ENCODE measurements around the gene CNTN4. TPM values are rescaled to one million over a fixed set of nuclear protein-coding genes. Genes with fewer than 3 reads are reported as not detected.
"Not testable (repeated sequence)": the region's sequence is repeated elsewhere in the genome, so short reads cannot be mapped to it uniquely, and the experiment has no call there.

The CNTN4 gene
- total and polyA plus RNA-seq, 9 donors = 0.35 to 16.7 (median 3.0) TPM

DNA sequence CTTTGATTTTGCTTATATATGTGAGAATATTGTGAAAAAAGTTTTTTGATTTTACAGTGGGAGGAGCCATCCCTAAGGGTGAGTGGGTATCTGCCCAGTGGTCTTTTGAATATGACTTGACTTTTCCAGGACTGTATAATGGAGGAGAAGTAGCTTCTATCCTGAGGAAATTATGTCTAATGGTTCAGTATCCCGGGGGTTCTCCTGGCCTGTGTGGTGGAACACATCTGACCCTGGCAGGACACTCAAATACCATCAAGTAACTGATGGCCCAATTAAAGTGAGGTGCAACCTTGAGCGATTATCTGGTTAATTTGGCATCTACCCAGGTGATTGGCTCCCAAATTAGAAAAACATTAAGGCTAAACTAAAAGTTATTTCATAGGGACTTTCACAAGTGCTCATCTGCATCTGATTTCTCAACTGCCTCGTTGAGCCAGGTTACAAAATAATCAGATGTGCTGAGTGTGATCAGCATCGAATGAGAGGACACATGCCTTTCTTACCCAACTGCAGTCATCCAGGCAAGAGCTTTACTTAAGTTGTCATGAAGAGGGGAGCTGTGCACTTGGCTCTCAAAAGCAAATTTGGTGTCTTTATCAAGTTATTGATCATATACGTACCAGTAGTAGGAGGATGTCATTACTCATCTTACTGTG is 810.2 kb downstream of the CNTN4 start:
- DNase-seq = no peak
- Histone ChIP-seq H3K36me3 (no peaks in the 10 kb centered on the region), H3K27ac (no peak overlapping the region), H3K4me1 (ENCODE audit: insufficient read depth) (no peaks in the 10 kb centered on the region), H3K9me3 (no peaks in the 10 kb centered on the region), H3K27me3 (no peaks in the 10 kb centered on the region), H3K4me3 (no peak overlapping the region)
- intact Hi-C loops (cut with DNase I) = no loop called here
- TF ChIP-seq POLR2A (IDR thresholded peaks at IDR 0.05) (no peak), EP300 (IDR thresholded peaks at IDR 0.05) (no peak)
- TF ChIP-seq, protein P1, sequence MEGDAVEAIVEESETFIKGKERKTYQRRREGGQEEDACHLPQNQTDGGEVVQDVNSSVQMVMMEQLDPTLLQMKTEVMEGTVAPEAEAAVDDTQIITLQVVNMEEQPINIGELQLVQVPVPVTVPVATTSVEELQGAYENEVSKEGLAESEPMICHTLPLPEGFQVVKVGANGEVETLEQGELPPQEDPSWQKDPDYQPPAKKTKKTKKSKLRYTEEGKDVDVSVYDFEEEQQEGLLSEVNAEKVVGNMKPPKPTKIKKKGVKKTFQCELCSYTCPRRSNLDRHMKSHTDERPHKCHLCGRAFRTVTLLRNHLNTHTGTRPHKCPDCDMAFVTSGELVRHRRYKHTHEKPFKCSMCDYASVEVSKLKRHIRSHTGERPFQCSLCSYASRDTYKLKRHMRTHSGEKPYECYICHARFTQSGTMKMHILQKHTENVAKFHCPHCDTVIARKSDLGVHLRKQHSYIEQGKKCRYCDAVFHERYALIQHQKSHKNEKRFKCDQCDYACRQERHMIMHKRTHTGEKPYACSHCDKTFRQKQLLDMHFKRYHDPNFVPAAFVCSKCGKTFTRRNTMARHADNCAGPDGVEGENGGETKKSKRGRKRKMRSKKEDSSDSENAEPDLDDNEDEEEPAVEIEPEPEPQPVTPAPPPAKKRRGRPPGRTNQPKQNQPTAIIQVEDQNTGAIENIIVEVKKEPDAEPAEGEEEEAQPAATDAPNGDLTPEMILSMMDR (IDR thresholded peaks at IDR 0.05) = no peak
- 80 to 88% (median 85%) methylated on average over 5 of the region's 5 CpGs for WGBS, 3 donors

DNA sequence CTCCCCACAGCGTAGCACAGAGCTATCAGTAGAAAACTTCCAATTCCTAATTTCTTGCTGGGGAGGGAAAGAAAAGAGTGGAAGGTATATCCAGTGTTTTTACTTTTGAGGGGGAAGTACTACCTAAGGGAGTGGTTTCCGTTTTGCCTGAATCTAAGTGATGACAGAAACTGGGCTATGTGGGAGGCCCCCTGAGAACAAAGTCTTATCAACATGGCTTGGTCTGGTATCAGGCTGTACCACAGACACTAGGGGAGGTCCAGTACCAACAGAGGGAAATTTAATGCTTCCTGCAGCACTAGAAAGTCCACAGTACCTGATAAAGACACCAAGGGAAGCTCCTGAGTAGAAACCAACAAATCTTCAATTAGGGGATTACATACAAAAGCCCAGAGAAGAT is 812.3 kb downstream of the CNTN4 start:
- no peak for TF ChIP-seq POLR2A (IDR thresholded peaks at IDR 0.05)
- TF ChIP-seq, protein P1 (IDR thresholded peaks at IDR 0.05) = no peak
- no peak for TF ChIP-seq EP300 (IDR thresholded peaks at IDR 0.05)
- intact Hi-C loops (cut with DNase I) = no loop called here
- Histone ChIP-seq H3K36me3 (no peaks in the 10 kb centered on the region), H3K4me3 (no peak overlapping the region), H3K9me3 (no peaks in the 10 kb centered on the region), H3K4me1 (ENCODE audit: insufficient read depth) (no peaks in the 10 kb centered on the region), H3K27me3 (no peaks in the 10 kb centered on the region), H3K27ac (no peak overlapping the region)
- 61 to 76% (median 64%) methylated on average over 2 of the region's 2 CpGs for WGBS, 3 donors
- DNase-seq = no peak

DNA sequence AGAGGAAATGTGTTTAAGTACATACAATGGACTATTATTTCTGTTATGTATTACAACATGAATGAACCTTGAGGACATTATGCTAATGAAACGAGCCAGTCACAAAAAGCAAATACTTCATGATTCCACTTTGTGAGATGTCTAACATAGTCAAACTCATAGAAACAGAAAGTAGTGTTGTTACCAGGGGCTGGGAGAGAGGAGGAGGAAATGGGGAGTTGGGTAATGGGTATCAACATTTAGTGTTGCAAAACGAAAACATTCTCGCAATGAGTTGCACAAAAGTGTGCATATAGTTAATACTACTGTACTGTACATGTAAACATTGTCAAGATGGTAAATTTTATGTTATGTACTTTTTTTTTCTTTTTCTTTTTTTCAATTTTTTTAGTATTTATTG is 817.2 kb downstream of the CNTN4 start:
- Histone ChIP-seq H3K27ac (no peak overlapping the region), H3K4me3 (no peak overlapping the region), H3K27me3 (no peaks in the 10 kb centered on the region), H3K36me3 (no peaks in the 10 kb centered on the region), H3K4me1 (ENCODE audit: insufficient read depth) (no peaks in the 10 kb centered on the region), H3K9me3 (no peaks in the 10 kb centered on the region)
- DNase-seq = no peak
- no peak for TF ChIP-seq EP300 (IDR thresholded peaks at IDR 0.05)
- TF ChIP-seq, protein P1 (IDR thresholded peaks at IDR 0.05) = no peak
- TF ChIP-seq POLR2A (IDR thresholded peaks at IDR 0.05) = no peak
- WGBS, 3 donors = 84 to 88% (median 86%) methylated on average over 3 of the region's 3 CpGs
- intact Hi-C loops (cut with DNase I) = no loop called here

DNA sequence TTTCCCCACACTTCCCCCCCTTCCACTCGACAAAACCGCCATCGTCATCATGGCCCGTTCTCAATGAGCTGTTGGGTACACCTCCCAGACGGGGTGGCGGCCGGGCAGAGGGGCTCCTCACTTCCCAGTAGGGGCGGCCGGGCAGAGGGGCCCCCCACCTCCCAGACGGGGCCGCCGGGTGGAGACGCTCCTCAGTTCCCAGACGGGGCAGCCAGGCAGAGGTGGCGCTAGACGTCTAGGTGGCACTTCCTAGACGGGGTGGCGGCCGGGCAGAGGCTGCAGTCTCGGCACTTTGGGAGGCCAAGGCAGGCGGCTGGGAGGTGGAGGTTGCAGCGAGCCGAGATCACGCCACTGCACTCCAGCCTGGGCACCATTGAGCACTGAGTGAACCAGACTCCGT is 818.0 kb downstream of the CNTN4 start:
- H3K9me3 ChIP-seq; H3K27ac ChIP-seq; H3K4me3 ChIP-seq; intact Hi-C loops (cut with DNase I); H3K4me1 ChIP-seq (ENCODE audit: insufficient read depth); H3K36me3 ChIP-seq; DNase-seq; H3K27me3 ChIP-seq: not testable (repeated sequence)
- WGBS, 3 donors = 90 to 95% (median 93%) methylated on average over 15 to 22 of the region's 25 CpGs

DNA sequence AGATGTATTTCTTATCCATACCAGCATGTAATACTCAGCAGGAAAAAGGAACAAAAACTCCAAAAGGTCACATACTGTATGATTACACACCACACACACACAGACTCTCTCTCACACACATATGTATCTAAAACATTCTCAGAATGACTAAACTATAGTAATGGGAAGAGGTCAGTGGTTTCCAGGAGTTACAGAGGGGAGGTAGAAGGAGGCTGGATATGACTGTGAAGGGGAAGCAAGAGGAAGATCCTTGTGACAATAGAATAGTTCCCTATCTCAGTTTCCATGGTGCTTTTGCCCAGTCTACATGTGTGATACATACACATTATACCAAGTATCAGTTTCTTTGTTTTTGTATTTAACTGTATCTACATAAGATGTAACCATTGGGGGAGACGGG is 821.4 kb downstream of the CNTN4 start:
- DNase-seq = no peak
- no peaks in the 10 kb centered on the region for H3K27me3 ChIP-seq
- H3K27ac ChIP-seq = no peak overlapping the region
- no peaks in the 10 kb centered on the region for H3K36me3 ChIP-seq
- intact Hi-C loops (cut with DNase I) = no loop called here
- TF ChIP-seq POLR2A (IDR thresholded peaks at IDR 0.05) (no peak), EP300 (IDR thresholded peaks at IDR 0.05) (no peak)
- H3K4me1 ChIP-seq (ENCODE audit: insufficient read depth) = no peaks in the 10 kb centered on the region
- H3K9me3 ChIP-seq = no peaks in the 10 kb centered on the region
- 77 to 96% (median 90%) methylated on average over 1 of the region's 1 CpG for WGBS, 3 donors
- no peak overlapping the region for H3K4me3 ChIP-seq

All from ovary (tissue), 9 donors.